Neural crest cell (in vitro differentiated cells): Measurements from ENCODE around the gene KCNK3. TPM values are rescaled to one million over a fixed set of nuclear protein-coding genes. Genes with fewer than 3 reads are reported as not detected.

Experiments used
- DNase-seq: peaks from one replicate; pipeline ENCODE4 v3.0.0; 2021; ENCODE audit warnings: low read depth, mixed read lengths, low spot score
- H3K27ac Mint-ChIP-seq: one replicate; pipeline ENCODE4 v1.8.0; 2021; ENCODE audit warnings: mild to moderate bottlenecking, mixed read lengths; ENCODE audit not compliant: unreplicated experiment
- H3K27me3 Mint-ChIP-seq: 2 replicates; pipeline ENCODE4 v1.8.0; 2021; ENCODE audit warnings: low read depth, mild to moderate bottlenecking, mixed read lengths
- H3K36me3 Mint-ChIP-seq: 2 replicates; pipeline ENCODE4 v1.8.0; 2021; ENCODE audit warnings: low read depth, mild to moderate bottlenecking, mixed read lengths
- H3K4me1 Mint-ChIP-seq: 2 replicates; pipeline ENCODE4 v1.8.0; 2021; ENCODE audit warnings: mixed read lengths
- H3K4me3 Mint-ChIP-seq: one replicate; pipeline ENCODE4 v1.8.0; 2021; ENCODE audit warnings: mild to moderate bottlenecking, mixed read lengths
- H3K9me3 Mint-ChIP-seq: 2 replicates; pipeline ENCODE4 v1.8.0; 2021; ENCODE audit warnings: mixed read lengths
- long read RNA-seq: library from polyadenylated mRNA; unstranded; transcript quantifications from one replicate; pipeline ENCODE4 v2.0.0, GENCODE V29; 2020
- total RNA-seq: library from RNA; stranded (reverse); gene quantifications from 2 replicates; pipeline ENCODE4 v1.2.1, GENCODE V29; 2021
- TF ChIP-seq, protein P1 (sequence below): fragments of 200-600 bp; sonication (generic); conservative IDR thresholded peaks from 2 replicates; pipeline ENCODE4 v1.5.0; 2021; ENCODE audit warnings: antibody characterized with exemption, mild to moderate bottlenecking

KCNK3 gene
- 0.58 and 0.68 TPM in 2 replicates for total RNA-seq
- long read RNA-seq = 0 reads

GRCh38 chr2:26692279-26692896 is at the start of gene KCNK3:
Gene KCNK3 (plus strand): TSS chr2:26692722. CDS start chr2:26692876, 154 bp downstream.
- H3K4me1 Mint-ChIP-seq = peaks cover 17% of the 10 kb centered on the region
- no peaks in the 10 kb centered on the region for H3K9me3 Mint-ChIP-seq
- no peaks in the 10 kb centered on the region for H3K36me3 Mint-ChIP-seq
- peak within 1 kb of the TSS; percentile 49 for H3K4me3 Mint-ChIP-seq
- TF ChIP-seq, protein P1, sequence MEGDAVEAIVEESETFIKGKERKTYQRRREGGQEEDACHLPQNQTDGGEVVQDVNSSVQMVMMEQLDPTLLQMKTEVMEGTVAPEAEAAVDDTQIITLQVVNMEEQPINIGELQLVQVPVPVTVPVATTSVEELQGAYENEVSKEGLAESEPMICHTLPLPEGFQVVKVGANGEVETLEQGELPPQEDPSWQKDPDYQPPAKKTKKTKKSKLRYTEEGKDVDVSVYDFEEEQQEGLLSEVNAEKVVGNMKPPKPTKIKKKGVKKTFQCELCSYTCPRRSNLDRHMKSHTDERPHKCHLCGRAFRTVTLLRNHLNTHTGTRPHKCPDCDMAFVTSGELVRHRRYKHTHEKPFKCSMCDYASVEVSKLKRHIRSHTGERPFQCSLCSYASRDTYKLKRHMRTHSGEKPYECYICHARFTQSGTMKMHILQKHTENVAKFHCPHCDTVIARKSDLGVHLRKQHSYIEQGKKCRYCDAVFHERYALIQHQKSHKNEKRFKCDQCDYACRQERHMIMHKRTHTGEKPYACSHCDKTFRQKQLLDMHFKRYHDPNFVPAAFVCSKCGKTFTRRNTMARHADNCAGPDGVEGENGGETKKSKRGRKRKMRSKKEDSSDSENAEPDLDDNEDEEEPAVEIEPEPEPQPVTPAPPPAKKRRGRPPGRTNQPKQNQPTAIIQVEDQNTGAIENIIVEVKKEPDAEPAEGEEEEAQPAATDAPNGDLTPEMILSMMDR = no peak
- no peak within 1 kb of the TSS for H3K27ac Mint-ChIP-seq
- peaks cover 72% of the 10 kb centered on the region for H3K27me3 Mint-ChIP-seq
- peak; percentile 70 for DNase-seq

GRCh38 chr2:26644188-26644835 is 48.2 kb upstream of the KCNK3 start:
- no peak overlapping the region for H3K27ac Mint-ChIP-seq
- no peaks in the 10 kb centered on the region for H3K9me3 Mint-ChIP-seq
- no peaks in the 10 kb centered on the region for H3K36me3 Mint-ChIP-seq
- DNase-seq = no peak
- H3K4me3 Mint-ChIP-seq = no peak overlapping the region
- peaks cover 18% of the 10 kb centered on the region for H3K4me1 Mint-ChIP-seq
- TF ChIP-seq, protein P1 = no peak
- peaks cover 13% of the 10 kb centered on the region for H3K27me3 Mint-ChIP-seq

GRCh38 chr2:26645762-26646161 is 46.8 kb upstream of the KCNK3 start:
- TF ChIP-seq, protein P1 = no peak
- Mint-ChIP-seq H3K36me3 (no peaks in the 10 kb centered on the region), H3K4me3 (no peak overlapping the region), H3K4me1 (peaks cover 12% of the 10 kb centered on the region), H3K27me3 (peaks cover 13% of the 10 kb centered on the region), H3K9me3 (no peaks in the 10 kb centered on the region), H3K27ac (no peak overlapping the region)
- no peak for DNase-seq

DNA sequence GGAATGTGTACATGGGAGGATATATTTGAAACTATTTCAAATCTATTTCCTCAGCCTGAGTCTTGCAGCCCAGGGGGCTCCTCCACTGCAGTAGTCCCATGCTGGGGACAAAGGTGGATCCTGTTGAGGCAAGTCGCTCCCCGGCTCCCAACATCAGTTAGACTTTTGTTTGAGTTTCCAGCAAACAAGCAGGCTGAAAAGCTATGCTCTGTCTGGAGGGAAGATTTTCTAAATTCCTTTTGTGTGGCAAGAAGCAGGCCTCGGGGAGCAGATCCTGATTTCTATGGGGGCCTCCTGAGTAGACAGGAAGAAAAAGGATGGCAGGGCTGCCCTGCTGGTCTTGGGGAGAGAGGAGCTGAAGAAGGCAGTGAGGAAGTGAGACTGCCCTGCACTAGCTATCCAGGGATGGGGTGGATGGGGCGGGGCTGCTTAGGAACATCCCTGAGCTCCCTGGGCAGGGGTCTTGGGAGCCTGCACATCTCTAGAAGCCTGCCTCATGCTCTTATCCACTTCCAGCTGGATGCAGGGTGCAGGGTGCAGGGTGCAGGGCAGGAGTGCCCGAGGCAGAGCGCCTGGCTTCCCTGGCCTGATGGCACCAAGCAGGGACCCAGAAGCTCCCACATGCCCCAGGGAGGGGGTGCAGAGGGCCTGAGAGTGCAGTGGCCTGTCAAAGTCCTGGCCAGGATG is 45.4 kb upstream of the KCNK3 start:
- peak overlapping the region; percentile 21 for H3K27ac Mint-ChIP-seq
- peaks cover 13% of the 10 kb centered on the region for H3K27me3 Mint-ChIP-seq
- no peak for DNase-seq
- H3K9me3 Mint-ChIP-seq = no peaks in the 10 kb centered on the region
- no peak overlapping the region for H3K4me3 Mint-ChIP-seq
- no peaks in the 10 kb centered on the region for H3K36me3 Mint-ChIP-seq
- peaks cover 12% of the 10 kb centered on the region for H3K4me1 Mint-ChIP-seq
- TF ChIP-seq, protein P1 = no peak

GRCh38 chr2:26647981-26648380 is 44.5 kb upstream of the KCNK3 start:
- Mint-ChIP-seq H3K4me1 (peaks cover 15% of the 10 kb centered on the region), H3K9me3 (no peaks in the 10 kb centered on the region), H3K27me3 (peaks cover 13% of the 10 kb centered on the region), H3K27ac (no peak overlapping the region), H3K4me3 (no peak overlapping the region), H3K36me3 (no peaks in the 10 kb centered on the region)
- TF ChIP-seq, protein P1 = no peak
- DNase-seq = no peak
